Measurements from ENCODE around the gene SAMD14.

DNA sequence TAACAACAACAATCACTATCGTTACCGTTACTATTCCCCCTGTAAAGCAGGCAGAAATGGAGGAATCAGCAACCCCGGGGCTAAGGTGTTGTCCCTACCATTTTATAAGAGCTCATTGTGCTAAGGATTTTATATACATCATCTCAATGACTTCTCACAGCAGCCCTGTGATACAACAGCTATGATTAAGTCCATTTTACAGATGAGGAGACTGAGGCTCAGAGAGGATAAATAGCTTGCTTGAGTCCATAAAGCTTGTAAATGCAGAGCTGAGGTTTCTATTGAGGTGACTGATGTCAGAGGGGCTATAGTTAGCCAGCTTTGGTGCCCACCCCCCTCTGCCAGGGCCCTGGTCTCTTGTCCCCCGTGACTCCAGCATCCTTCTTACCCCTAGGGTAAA lies 51.5 kb downstream of the SAMD14 start:
- TF ChIP-seq CTCF (IDR thresholded peaks at IDR 0.05), result no peak
- no peak for TF ChIP-seq POLR2A (IDR thresholded peaks at IDR 0.05)
